Endodermal cell (in vitro differentiated cells): ENCODE data around the gene MCF2L2. TPM values are rescaled to one million over a fixed set of nuclear protein-coding genes. Genes with fewer than 3 reads are reported as not detected.

Experiments used
- DNase-seq: peaks from one replicate; pipeline ENCODE4 v3.0.0-alpha.2; 2017
- H3K27ac ChIP-seq: 2 replicates; pipeline ENCODE4 v1.5.1; 2013; ENCODE audit warnings: mild to moderate bottlenecking, low read depth, low read length, moderate library complexity
- H3K27me3 ChIP-seq: 2 replicates; pipeline ENCODE4 v1.6.1; 2013; ENCODE audit warnings: mild to moderate bottlenecking, low read length, moderate library complexity; ENCODE audit not compliant: insufficient read depth, control insufficient read depth, poor library complexity, severe bottlenecking
- H3K36me3 ChIP-seq: 2 replicates; pipeline ENCODE4 v1.7.0; 2013; ENCODE audit warnings: mild to moderate bottlenecking, low read length, moderate library complexity; ENCODE audit not compliant: control insufficient read depth, insufficient read depth
- H3K4me1 ChIP-seq: one replicate; pipeline ENCODE4 v1.7.0; 2013; ENCODE audit warnings: low read length; ENCODE audit not compliant: control insufficient read depth, insufficient read depth
- H3K4me3 ChIP-seq: 2 replicates; pipeline ENCODE4 v1.5.1; 2013; ENCODE audit warnings: mild to moderate bottlenecking, low read length, moderate library complexity
- H3K9ac ChIP-seq: 2 replicates; pipeline ENCODE4 v1.6.1; 2013; ENCODE audit warnings: mild to moderate bottlenecking, low read length, moderate library complexity; ENCODE audit not compliant: poor library complexity, severe bottlenecking; ENCODE audit errors: extremely low read depth
- H3K9me3 ChIP-seq: 2 replicates; pipeline ENCODE4 v1.6.1; 2013; ENCODE audit warnings: mild to moderate bottlenecking, low read length, moderate library complexity; ENCODE audit not compliant: control insufficient read depth
- H3K27ac Mint-ChIP-seq: 2 replicates; pipeline ENCODE4 v1.8.0; 2020; ENCODE audit warnings: mixed read lengths
- H3K27me3 Mint-ChIP-seq: 2 replicates; pipeline ENCODE4 v1.8.0; 2021; ENCODE audit warnings: mild to moderate bottlenecking, mixed read lengths; ENCODE audit not compliant: insufficient read depth
- H3K36me3 Mint-ChIP-seq: 2 replicates; pipeline ENCODE4 v1.8.0; 2020; ENCODE audit warnings: low read depth, mixed read lengths
- H3K4me1 Mint-ChIP-seq: 2 replicates; pipeline ENCODE4 v1.8.0; 2020; ENCODE audit warnings: mixed read lengths
- H3K4me3 Mint-ChIP-seq: 2 replicates; pipeline ENCODE4 v1.8.0; 2020; ENCODE audit warnings: mild to moderate bottlenecking, moderate library complexity, mixed read lengths
- H3K9me3 Mint-ChIP-seq: 2 replicates; pipeline ENCODE4 v1.8.0; 2020; ENCODE audit warnings: mild to moderate bottlenecking, mixed read lengths
- CTCF ChIP-seq: fragments of 200-600 bp; sonication (generic); conservative IDR thresholded peaks from 2 replicates; pipeline ENCODE4 v1.5.0; 2021; ENCODE audit warnings: antibody characterized with exemption, mild to moderate bottlenecking
- WGBS, 2 experiments: methylation state at CpG; one replicate each; pipeline versions ENCODE4 v1.1.5 to v1.1.7; 2013; ENCODE audit warnings: missing lambda C conversion rate in 2 of 2, mixed read lengths in 1 of 2; ENCODE audit not compliant: insufficient coverage in 1 of 2, insufficient read length in 1 of 2; 5-methylcytosine and 5-hydroxymethylcytosine counted together
- total RNA-seq, 2 donors: library from RNA; stranded (reverse); fragmentation: NEBNext Ultra II Directional in 1 of 2; extraction: Animal tissue kit (Norgen Biotek cat#: 25700) in 1 of 2; gene quantifications; 2 replicates in 1 of 2; 3 replicates in 1 of 2; pipeline ENCODE4 v1.2.1, GENCODE V29; 2021

MCF2L2 gene
- total RNA-seq, 2 donors from 2014 or later, result 72.6 to 86.5 TPM

GRCh38 chr3:183301937-183302580 lies 126.4 kb downstream of the MCF2L2 start:
- WGBS, 2 experiments, result 93 to 94% methylated on average over 8 of the region's 8 CpGs
- H3K27ac ChIP-seq, result no peak overlapping the region
- no peak overlapping the region for H3K4me3 ChIP-seq
- Mint-ChIP-seq H3K4me3 (no peak overlapping the region), H3K27me3 (no peaks in the 10 kb centered on the region), H3K9me3 (no peaks in the 10 kb centered on the region), H3K36me3 (peaks cover 83% of the 10 kb centered on the region), H3K27ac (peak overlapping the region; percentile 36), H3K4me1 (peaks cover 1% of the 10 kb centered on the region)
- peaks cover 97% of the 10 kb centered on the region for H3K36me3 ChIP-seq
- H3K4me1 ChIP-seq, result no peaks in the 10 kb centered on the region
- H3K9me3 ChIP-seq, result no peaks in the 10 kb centered on the region
- no peak overlapping the region for H3K9ac ChIP-seq
- TF ChIP-seq CTCF, result no peak
- H3K27me3 ChIP-seq, result no peaks in the 10 kb centered on the region
- no peak for DNase-seq

- H3K9ac ChIP-seq, result no peak overlapping the region
- H3K4me3 ChIP-seq, result no peak overlapping the region
- no peak for DNase-seq
- H3K4me1 ChIP-seq, result no peaks in the 10 kb centered on the region
- Mint-ChIP-seq H3K4me3 (no peak overlapping the region), H3K4me1 (no peaks in the 10 kb centered on the region), H3K9me3 (no peaks in the 10 kb centered on the region), H3K36me3 (peaks cover 83% of the 10 kb centered on the region), H3K27me3 (no peaks in the 10 kb centered on the region), H3K27ac (no peak overlapping the region)
- no peak for TF ChIP-seq CTCF
- WGBS, 2 experiments, result 96 to 100% methylated on average over 2 to 6 of the region's 6 CpGs
- peaks cover 97% of the 10 kb centered on the region for H3K36me3 ChIP-seq
- H3K27me3 ChIP-seq, result no peaks in the 10 kb centered on the region
- no peaks in the 10 kb centered on the region for H3K9me3 ChIP-seq
- H3K27ac ChIP-seq, result no peak overlapping the region
Measured at GRCh38 chr3:183300996-183301562, 127.3 kb downstream of the MCF2L2 start.

GRCh38 chr3:183299976-183300375 lies 128.4 kb downstream of the MCF2L2 start:
- Histone ChIP-seq H3K9ac (no peak overlapping the region), H3K36me3 (peaks cover 98% of the 10 kb centered on the region), H3K9me3 (no peaks in the 10 kb centered on the region), H3K4me1 (no peaks in the 10 kb centered on the region), H3K4me3 (no peak overlapping the region), H3K27ac (no peak overlapping the region), H3K27me3 (no peaks in the 10 kb centered on the region)
- TF ChIP-seq CTCF, result no peak
- Mint-ChIP-seq H3K4me3 (no peak overlapping the region), H3K27ac (no peak overlapping the region), H3K9me3 (no peaks in the 10 kb centered on the region), H3K4me1 (no peaks in the 10 kb centered on the region), H3K27me3 (no peaks in the 10 kb centered on the region), H3K36me3 (peaks cover 84% of the 10 kb centered on the region)
- no peak for DNase-seq
- 81 to 92% methylated on average over 3 to 4 of the region's 4 CpGs for WGBS, 2 experiments
